Amniotic stem cell (primary cell): Measurements from ENCODE around the gene ZFAND6.
"Not testable (repeated sequence)": the region's sequence is repeated elsewhere in the genome, so short reads cannot be mapped to it uniquely, and the experiment has no call there.

ENCODE experiments used
- DNase-seq: peaks from one replicate; lab custom pipeline; 2025; lab: John Stamatoyannopoulos, UW

ZFAND6 gene

DNA sequence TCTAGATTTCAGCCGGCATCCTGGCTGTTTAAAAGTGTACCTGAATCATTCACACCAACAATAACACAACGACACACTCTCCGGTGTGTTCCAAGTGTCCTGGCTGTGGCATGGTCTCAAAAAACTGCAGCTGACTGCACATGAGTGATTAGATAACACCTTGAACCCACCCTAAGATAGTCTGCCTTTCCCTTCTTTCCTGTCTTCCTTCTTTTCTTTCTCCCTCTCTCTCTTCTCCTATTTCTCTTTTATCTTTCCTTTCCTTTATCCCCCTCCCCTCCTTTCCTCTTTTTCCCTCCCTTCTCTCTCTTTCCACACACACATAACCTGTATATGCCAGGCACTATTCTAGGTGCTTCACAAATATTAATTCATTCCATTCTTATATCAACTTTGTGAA, 92.1 kb downstream of the ZFAND6 start:
- DNase-seq, result no peak

DNA sequence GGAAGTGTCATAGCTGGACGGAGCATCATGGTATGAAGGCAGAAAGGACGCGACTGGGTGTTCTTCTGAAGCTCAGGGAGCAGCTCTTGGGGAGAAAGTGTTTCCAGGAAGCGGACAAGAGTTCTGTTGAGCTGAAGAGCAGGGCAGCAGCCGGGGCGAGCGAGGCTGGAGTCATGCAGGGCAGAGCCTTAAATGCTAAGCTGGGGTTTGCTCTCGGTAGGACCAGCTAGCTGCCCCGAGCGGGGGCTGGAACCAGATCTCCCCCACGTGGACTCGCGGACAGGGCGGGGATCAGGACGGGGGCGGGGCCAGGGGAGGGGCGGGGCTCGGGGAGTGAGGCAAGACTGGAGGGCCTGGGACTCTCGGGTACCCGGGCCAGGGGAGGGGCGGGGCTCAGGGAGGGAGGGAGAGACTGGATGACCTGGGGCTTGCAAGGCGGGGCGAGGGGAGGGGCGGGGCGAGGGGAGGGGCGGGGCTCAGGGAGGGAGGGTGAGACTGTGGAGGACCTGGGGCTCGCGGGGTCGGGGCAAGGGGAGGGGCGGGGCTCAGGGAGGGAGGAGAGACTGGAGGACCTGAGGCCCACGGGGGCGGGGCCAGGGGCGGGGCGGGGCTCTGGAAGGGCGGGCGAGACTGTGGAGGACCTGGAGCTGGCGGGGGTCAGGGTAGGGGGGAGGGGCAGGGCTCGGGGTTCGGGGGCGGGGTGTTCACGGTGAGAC, 92.9 kb downstream of the ZFAND6 start:
- DNase-seq, result peak; percentile 95

DNA sequence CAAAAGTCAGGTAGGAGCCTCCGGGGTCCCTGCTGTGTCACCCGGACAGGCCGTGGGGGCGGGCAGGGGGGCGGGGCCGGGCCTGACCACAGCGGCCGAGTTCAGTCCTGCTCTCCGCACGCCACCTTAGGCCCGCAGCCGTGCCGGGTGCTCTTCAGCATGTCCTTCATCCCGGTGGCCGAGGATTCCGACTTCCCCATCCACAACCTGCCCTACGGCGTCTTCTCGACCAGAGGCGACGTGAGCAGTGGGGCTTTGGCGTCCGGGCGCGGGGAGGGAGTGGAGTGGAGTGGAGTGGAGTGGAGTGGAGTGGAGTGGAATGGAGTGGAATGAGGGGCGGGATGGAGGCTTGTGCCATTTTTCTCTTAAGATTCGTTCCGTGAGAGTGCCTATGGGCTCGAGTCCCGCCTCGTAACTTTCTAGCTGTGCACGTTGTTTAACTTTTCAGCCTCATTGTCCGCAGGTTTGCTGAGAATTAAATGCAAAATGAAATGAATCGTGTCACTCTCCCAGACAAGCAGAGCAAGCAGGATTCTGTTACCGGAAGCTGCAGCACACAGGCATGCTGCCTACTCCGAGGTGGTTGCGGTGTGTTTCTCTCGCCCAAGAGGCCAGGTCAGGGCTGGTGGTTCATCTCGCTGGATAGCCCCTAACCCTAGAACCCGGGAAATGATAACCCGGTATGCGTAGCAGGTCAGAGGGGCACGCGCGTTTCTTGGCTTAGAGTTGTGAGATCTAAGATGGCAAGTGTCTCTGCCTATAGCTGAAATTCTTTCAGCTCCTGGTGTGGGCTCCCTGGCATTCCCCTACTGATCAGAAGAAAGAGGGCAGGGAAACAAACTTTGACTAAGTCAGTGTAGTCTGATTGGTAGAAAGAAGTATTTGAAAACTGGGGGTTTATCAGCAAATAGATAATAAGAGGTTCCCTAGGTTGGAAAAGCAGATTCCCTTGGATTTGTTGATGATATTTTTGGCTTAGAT, 93.7 kb downstream of the ZFAND6 start, which contains the start of gene FAH:
Gene FAH, plus strand, starts transcription at position 104 of the 981 bp plus-strand sequence. Its CDS starts 56 bp downstream, at position 160.
- peak; percentile 75 for DNase-seq

DNA sequence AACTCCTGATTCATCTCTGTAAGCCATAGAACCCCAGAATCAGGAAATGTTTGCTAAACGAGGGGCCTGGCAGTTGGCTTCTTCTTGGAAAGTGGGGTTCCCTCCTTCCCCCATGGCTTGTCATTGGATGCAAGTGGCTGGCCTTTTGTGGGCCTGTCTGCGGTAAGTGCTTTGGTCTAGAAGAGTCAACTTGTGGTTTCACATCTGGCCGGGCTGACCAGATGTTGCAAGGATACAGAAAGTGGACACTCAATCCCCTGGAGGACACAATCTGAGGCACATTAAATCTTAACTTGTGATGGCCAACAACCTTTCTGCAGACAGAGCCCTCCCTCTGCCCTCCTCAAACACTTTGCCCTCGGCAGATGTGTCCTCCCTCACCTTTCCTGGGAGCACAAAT, 94.4 kb downstream of the ZFAND6 start:
- DNase-seq, result no peak

DNA sequence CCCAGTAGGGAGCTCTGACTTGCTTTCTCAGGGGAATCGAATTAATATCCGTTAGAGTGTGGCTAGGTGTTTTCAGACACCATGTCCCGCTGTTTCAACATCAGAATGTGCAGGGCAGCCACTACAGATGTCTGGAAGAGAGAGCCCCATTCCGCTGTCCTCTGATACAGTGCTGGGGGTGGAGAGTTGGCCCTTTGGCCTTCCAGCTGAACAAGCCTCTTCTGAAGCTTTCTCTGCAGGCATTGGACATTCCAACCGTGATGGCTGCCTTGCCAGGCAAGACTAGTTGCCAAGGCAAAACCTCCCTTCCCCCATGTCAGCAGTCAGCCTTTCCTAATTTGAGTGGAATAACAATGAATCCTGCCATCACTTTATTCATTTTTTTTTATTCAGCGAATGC, 94.9 kb downstream of the ZFAND6 start:
- no peak for DNase-seq

DNA sequence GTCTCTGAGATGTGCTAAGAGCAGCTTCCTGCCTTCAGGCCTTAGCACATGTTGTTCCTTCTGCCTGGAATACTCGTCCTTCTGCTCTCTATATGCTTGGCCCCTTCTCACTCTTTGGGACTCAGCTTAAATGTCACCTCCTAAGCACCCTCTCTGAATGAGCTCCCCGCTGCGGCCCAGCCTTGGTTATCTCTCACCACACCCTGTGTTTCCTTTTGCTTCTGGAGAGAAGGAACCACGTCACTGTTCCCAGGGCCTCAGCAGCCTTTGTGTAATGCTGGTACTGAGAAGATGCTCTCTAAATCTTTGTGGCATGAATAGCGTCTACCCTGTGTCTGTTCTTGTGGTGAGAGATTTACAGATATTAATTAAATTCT, 95.5 kb downstream of the ZFAND6 start:
- DNase-seq, result no peak

DNA sequence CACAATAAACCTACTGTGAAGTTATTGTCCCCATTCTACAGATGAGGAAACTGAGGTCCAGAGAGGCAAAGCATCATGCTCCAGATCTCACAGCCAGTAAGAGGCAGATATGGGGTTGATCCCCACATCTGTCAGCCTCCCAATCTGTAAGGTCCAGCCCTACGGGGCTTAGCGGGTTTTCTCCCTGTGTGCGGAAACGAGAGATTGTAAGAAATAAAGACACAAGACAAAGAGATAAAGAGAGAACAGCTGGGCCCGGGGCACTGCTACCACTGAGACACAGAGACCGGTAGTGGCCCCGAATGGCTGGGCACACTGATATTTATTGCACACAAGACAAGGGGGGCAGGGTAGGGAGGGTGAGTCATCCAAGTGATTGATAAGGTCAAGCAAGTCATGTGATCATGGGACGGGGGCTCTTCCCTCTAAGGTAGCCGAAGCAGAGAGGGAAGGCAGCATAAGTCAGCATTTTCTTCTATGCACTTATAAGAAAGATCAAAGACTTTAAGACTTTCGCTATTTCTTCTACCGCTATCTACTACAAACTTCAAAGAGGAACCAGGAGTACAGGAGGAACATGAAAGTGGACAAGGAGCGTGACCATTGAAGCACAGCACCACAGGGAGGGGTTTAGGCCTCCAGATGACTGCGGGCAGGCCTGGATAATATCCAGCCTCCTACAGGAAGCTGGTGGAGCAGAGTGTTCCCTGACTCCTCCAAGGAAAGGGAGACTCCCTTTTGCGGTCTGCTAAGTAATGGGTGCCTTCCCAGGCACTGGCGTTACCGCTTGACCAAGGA, 96.1 kb downstream of the ZFAND6 start:
- DNase-seq, result not testable (repeated sequence)

DNA sequence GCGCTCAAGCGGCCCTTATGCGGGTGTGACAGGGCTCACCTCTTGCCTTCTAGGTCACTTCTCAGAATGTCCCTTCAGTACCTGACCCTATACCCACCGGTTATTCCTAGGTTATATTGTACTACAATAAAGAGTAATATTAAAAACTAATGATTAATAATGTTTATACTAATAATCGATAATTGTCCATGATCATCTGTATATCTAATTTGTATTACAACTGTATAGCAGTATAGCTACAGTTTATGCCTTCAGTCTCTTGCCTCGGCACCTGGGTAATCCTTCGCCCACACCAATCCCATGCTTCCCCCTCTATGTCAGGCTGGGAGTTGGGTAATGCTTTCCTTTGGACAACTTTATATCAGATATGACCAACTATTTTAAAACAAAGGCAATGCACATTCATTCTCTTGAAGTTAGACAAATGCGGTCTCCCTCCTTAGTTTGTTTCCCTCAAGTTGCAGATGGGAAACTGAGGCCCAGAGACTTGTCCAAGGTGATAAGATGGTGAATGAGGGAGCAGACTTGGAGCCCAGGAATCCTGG, 96.8 kb downstream of the ZFAND6 start:
- DNase-seq, result no peak

DNA sequence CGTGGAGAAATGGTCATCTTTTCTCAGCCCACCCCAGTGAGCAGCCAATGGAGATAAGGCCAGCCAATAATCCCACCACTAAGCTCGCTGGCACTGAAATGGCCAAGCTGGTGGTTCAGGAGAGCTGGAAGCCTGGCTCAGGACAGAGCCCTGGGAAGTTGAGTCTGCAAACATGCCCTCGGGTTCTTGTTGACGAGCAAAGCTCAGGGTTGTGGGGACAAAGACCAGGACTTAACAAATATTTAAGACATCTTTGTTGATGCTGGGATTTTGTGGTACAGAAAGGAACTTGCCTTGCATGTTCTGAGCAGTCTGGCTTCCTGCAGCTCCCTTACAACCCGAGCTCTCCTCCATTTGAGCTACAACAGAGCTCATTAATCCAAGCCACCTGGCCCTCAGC, 97.7 kb downstream of the ZFAND6 start:
- no peak for DNase-seq

DNA sequence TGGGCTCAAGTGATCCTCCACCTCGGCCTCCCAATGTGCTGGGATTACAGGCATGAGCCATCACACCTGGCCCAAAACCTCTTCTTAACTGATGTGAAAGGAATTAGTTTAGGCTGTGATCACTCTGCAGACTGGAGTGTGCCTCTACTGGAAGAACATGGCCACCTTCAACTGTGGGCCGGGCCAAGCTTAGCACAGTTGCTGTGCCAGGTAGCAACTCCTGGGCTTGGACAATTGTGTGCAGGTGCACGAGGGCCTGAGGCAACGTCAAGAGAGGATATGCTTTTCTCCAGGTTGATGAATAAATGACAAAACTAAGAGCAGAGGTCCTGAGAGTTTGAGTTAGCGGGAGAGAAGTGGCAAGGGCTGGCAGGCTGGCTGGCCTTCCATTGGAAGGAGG, 99.8 kb downstream of the ZFAND6 start:
- no peak for DNase-seq

DNA sequence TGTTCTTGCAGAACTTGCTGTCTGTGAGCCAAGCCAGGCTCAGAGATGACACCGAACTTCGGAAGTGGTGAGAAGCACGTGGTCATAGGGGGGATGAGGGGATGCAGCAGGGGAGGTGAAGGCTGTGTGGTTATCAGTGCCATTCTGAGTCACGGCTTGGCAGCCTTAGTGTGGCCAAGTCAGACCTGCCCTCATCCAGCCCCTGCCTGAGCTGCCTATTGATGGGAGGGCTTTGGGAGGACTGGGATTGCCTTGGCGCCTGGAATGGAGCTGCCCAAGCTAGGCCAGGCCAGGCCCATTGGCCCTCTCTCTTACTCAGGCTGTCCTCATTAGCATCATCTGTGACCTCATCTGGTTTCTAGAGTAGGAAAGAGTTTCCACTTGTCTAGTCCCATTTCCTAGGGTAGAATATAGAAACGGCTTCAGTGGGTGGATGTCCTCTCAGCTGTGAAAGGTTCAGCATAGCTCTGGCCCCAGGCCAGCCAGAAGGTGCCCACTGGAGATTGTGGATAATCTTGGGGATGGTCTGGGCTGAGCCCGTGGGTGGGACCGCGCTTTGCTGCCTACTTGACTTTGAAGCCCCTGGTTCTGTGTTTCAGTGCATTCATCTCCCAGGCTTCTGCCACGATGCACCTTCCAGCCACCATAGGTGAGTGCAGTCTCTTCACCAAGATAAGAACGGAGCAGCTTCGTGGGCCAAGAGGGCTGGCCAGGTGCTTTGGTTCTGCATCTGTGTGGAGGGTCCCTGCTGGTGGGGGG, 100.5 kb downstream of the ZFAND6 start:
- no peak for DNase-seq

DNA sequence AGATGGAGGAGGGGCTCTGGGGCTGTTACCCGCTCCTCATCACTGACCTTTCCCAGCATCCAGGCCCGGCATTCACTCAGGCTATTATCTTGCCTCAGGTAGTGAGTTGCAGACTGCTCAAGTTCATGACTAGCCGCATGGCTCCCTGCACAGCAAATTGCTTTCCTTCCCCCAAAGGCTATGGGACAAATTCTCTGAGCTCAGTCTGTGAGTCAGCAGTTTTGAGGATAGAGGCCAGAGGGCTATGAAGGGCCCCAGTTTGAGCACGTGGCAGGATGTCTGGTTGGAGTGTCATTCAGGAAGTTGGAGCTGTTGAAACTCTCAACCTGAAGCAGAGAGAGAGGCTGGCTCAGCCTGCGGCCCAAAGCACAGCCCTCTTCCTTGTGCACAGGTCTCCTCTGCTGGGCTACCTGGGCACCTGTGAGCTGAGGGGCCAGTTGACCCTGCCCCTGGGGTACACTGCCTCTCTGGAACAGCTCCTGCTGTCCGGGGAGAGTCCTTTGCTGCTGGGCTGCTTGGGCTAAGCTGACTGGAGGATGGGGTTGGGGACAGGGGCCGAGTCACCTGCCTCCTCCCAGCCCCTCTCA, 101.2 kb downstream of the ZFAND6 start:
- DNase-seq, result peak; percentile 70

DNA sequence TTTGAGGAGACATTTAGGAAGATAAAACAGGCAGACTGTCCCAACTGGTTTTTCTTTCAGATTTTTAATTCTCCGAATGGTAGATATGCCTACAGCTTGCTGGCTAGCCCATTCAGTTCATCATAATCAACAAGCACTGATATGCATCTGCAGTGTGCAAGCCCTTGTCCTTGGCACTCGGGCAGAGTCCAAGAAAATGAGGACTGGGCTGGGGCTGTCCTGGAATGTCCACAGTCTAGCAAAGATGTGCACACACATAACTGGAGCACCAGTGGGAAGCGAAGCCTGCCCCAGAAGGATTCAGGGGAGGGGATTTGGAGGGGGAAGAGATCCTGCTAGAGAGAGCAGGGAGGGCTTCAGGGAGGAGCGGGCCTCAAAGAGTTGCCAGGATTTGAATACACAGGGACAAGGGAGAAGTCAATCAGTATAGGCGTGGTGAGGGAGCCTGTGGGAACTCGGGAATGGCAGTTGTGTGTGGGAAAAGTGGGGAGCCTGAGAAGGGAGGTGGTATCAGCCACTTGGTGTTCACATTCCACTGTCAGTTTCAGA, 102.1 kb downstream of the ZFAND6 start:
- no peak for DNase-seq

DNA sequence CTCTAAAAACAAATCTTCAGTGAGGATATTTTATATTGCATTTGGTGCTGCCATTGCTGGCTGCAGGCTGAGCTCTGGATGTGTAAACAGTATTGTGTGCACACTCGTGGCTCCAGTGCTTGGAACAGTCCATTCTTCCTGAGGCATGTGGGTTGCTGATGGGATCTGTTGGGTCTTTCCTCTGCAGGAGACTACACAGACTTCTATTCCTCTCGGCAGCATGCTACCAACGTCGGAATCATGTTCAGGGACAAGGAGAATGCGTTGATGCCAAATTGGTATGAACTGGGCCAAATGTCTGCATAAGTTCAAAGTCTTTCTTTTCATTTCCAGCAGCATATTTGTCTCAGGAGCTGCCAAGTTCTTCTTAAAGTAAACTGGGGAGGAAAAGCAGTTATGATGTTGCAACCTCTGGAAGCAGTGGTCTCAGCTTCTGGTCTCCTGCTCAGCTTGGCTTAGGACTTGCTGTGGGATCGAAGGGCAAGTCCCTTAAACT, 102.6 kb downstream of the ZFAND6 start:
- DNase-seq, result no peak

DNA sequence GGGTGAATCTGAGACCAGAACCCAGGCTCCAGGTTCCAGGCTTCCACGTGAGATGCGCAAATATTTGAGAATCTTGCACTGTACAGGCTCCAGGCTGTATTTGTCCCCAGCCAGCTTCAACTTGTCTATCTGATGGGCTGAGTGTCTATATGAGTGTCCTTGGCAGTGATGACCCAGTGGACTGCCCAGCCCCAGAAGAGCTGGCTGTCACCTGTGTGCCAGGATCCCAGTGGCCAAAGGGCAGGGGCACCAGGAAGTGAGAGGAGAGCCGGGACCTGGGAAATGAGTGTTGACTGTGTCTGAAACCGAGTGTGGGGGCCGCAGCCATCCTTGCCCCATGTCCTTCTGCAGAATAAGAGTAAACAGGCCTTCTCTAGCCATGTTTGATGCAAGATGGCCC, 103.7 kb downstream of the ZFAND6 start:
- DNase-seq, result no peak

DNA sequence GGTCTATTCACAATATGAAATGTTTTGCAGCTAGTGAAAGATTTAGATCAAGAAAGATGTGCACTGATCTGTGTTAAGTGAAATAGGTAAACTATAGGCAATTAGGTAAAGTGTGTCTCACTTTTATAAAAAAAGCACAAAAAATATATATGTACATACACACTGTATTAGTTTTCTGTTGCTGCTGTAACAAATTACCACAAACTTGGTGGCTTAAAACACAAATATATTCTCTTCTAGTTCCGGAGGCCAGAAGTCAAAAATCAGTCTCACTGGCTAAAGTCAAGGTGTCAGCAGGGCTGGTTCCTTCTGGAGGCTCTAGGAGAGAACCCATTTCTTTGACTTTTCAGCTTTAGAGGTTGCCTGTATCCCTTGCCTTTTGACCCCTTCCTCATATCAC, 104.4 kb downstream of the ZFAND6 start:
- DNase-seq, result no peak

DNA sequence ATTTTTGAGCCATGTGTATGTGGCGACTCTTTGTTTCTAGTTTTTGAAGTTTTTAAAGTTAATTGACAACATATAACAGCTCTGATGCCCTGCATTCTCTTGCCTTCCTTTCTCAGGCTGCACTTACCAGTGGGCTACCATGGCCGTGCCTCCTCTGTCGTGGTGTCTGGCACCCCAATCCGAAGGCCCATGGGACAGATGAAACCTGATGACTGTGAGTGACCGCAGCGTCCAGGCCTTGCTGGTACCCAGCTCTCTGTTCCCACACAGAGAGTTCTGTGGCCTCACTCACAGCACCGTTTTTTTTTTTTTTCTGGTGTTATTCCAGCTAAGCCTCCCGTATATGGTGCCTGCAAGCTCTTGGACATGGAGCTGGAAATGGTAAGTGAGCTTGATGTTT, 108.5 kb downstream of the ZFAND6 start:
- no peak for DNase-seq

DNA sequence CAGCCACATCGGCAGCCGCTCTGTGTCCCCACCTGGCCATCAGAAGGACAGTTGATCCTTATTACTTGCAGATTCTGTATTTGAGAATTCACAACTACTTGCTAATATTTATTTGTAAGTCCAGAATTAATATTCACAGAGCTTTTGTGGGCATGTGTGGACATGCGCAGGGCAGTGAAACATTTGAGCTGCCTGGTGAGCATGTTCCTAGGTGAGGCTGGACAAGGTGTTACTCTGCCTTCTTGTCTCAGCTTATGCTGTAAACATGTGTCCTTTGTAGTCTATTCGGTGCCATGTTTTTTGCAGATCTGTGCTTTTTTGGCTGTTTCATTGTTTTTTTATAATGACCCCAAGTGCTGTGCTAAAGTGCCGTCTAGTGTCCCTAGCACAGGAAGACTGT, 108.9 kb downstream of the ZFAND6 start:
- no peak for DNase-seq

DNA sequence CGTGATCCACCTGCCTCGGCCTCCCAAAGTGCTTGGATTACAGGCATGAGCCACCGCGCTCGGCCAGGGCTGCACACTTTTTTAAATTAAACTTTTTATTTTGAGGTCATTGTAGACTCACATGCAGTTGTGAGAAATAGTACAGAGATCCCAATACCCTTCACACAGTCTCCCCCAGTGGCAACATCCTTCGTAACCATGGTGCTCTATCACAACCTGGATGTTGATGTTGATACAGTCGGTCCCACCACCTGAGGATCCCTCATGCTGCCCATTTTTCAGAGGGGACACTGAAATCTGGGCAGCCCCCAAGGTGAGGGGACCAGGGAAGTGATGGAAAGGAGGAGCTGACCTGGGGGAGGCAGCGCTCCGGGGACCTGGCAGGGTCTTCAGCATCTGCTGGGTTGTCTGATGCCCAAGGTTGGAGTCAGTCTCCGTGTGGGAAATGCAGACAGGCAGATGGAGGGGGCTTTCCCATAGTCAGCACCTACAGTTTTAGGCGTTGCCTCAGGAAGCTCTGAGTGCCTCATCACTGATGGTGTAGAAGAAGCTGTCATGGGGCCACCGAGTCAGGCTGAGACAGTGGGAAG, 110.4 kb downstream of the ZFAND6 start:
- DNase-seq, result no peak

DNA sequence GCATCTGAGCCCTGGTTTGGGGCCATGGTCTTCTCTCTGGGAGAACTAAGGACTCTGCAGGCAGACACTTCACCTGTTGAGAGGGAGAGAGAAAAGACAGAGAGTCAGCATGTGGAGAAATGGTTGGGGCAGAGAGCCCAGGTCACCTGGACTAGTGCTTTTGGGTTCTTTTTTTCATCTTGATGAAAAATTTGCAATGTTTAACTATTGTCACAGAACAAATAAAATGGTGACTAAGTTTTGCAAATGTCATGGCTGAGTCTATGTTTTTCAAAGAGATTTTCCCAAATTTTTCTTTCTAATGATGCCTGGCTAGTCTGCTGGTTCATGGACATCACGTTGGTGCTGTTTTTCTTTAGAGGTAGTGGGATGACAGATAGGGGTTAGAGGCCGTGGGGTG, 111.1 kb downstream of the ZFAND6 start:
- DNase-seq, result no peak
